Stimulated activated CD4-positive, alpha-beta T cell treated with anti-CD3 and anti-CD28 coated beads, Interleukin-4, amount 100 ng/mL, for 24 hours (primary cell): ENCODE measurements around the gene SHB.
A peak's percentile ranks its signal among the peaks of the same experiment; 100 is the strongest.

Experiments
- DNase-seq: peaks from one replicate; pipeline ENCODE4 v3.0.0-alpha.2; 2020

SHB gene

DNA sequence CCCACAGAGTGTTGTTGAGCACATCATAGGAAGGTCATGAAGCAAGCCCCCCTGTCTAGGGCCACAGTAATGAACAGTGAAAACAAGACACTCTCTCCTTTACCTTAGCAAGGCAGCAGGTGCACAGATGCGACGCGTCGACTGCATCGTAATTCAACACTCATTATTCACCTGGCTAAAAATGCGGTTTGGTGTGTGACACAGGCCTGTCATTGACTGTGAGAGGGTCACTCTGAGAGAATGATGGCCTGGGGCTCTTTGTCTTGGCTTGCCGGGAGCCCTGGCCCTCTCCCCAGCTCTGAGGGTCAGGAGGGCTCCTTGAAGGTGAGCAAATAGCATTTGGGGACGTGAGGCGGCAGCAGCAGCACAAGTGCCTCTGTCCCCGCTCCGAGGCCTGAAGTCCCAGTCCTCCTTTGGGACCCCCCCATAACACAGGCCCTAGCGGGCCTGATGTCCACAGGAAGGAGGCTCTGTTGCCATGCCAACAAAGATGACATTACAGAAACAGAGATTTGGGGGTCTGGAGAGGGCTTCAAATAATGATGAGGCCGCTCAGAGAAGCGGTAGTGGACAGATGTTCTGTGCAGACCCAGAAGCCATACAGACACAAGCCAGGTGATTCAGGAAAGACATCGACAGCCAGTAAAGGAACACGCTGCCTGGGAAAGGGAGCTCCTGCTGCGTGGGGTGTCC lies 46.7 kb downstream of the SHB start:
- DNase-seq = no peak

DNA sequence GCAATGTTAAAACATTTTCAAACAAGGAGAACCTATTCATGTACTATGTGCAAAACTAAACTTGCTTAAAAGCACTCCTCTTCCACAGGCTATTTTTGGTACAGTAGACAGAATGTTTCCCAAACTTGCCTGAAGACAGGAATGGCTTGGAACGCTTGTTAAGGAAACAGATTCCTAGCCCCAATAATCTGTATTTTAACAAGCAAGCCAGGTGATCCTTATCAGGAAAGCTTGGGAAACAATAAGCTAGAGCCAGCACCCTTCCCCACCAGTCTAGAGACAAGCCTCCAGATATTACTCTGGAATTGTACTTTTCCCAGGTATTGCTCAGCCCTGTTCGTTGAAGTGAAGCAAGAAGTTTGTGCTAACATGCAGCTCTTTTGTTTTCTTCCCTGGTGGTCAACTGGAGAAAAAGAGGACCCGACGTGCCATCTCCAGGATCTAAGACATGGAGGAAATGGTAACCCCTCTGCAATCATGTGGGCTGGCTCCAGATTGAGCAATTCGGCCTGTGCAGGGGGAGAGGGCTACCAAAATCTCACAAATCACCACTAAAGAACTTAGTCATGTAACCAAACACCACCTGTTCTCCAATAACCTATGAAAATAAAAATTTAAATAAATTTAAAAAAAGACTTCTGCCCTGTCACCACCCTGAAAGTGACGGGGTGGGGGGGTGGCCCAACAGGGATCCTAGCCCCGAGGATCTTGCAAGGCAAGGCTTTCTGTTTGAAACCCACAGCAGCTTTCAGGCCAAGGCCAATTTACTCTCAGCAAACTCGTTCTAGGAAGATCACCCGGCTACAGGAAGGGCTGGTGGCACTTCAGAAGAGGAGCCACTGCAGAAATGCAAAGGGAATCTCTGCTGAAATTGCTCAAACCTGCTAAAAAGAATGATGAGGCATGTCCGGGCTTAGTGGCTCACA lies 48.6 kb downstream of the SHB start:
- DNase-seq = no peak

DNA sequence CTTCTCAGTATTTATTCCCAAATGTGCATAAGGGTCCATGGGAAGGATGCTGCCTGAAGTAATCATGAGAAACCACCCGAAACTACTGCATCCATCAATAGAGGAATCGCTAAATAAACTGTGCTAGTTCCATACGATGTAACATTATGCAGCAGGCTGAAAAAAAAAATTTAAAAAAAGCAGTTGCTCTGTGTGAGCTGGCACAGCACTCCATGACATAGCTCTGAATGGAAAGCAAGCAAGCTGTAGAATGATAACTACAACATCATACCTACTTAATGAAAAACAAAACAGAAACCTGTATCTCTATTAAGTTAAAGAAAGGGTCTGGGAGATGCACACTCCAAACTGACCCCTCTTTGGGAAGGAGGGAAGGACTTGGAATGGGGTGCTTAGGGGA lies 49.3 kb downstream of the SHB start:
- no peak for DNase-seq

DNA sequence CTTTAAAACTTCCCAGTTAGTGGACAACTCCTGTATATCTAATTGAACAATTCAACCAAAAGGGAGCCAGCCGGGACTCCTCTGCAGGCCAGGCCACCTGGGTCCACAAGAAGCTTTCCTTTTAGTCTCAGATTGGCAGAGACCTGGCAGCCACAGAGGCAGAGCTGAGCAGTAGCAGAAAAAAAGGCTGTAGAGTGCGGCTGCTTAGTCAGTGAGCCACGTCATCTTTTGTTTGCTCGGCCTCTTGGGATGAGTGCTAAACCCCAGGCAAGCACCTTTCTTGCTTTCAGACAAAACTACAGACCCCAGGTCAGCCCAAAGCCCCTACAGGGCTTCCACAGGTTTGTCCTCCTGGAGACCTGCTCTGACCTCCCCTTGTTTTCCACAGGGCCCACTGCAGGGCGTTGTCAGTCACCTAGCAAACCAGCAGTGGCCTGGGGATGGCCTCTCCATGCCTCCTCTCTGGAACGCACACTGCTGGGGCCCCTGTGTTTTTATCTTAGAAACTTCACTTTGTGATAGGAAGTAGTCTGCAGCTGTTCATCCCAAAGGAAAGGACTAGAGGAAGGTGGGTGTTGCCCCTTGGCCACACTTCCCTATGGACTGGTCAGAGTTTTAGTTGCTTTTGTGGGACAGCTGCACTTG lies 49.9 kb downstream of the SHB start:
- no peak for DNase-seq

DNA sequence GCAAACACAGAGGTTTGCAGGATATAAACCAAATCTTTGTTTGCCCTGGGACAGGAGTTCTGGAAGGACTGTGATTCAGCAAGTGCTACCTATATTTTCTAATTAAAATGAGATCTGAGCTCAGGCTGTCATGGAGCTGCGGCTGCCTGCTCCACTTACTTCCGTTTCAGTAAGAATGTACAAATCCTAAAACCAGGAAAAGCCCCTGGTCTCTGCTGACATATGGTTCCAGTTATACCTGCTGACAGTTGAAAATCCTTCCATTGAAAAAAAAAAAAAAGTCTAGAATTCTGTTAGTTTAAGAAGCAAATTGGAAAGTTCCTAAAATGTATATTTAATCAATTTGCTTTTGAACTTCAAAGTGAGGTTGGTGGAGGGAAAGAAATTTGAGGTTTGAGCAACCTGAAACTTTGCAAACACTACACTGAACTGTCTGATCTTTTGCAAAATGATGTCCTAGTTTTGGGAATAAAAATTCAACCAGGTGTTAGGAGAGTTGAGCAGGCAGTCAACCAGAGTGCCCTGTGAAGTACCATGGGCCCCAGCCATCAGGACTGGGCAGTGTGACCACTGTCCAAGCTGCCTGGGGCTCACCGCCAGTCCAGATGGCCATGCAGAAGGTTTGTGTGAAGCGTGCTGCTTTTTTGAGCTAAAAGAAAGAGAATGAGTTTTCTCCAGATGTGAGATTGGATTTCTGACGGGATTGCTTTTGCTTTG lies 50.6 kb downstream of the SHB start:
- no peak for DNase-seq

DNA sequence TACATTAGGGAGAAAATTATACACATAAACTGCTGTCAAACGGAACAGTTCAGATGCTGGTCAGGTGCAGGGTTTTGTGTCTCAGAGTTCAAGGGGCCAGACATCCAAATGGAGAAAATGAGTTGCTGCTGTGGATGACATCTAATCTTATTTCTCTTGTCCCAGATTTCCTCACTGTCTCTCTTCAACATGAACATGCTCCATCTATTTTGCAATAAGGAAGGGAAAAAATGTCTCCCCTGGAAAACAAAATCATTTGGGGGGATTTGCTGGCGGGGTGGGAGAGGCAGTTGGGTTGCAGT lies 51.2 kb downstream of the SHB start:
- no peak for DNase-seq

DNA sequence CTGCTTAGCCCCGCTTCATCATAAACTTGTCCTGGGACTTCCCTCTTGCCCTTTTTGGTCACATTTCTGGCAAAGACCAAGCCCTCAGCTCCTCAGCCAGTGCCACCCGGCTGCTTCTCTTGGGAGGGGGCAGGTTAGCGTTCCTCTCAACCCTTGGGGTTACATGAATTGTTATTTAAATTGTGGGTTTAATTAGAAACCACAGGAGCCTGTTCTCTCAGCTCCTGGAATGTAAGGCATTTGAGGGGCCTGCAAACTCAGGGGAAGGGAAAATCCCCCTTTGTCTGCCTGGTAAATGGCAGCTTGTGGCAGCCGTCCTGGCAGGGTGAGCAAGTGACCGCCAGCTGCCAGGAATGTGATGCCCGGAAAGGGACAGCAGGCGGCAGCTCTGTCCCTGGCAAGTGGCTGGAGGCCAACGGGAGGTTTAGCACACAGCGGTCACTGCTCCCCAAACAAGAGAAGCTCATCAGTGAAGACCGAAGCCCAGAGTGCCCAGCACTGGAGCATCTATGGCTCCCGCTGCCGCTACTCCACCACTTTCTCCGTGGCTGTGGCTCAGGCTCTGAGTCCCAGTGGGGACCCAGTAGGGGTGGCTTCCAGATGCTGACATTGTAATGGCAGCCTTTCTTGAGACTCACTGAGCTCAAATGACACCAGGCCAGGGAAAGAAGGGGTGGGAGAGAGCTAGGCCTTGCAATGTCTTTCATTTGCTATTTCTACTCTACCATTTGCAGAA lies 51.7 kb downstream of the SHB start:
- no peak for DNase-seq

DNA sequence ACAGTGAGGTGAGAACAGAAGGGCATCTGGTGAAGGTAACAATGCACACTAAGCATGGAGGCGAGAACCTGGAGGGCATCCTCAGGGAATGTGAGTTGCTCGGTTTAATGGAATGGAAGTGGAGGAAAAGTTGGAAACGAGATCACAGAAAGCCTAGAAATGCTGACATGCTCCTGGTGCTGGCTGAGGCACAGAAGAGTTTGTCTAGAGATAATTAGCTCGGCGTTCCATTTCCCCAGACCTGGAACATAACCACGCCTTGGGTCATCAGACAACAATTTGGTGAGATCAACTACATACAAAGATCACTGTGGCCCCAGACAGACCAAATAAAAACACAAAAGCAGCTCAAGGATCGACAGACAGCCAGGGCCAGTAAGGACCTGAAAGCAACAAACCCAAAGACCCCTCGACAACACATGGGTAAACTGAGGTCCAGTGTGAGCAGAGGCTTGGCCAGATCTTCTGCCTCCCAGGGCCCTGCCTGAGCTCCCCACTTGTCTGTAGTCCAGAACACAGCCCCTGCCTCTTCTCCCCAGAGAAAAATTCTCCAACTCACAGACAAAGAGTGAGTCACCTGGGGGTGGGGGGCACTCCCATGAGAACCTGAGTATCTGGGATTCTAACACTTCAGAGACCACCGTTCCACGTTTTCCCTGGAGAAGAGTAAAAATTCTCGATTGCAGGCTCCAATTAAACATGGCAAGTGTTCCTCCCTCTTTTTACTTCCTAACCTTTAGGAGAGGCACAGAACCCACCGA lies 52.5 kb downstream of the SHB start:
- DNase-seq = no peak

DNA sequence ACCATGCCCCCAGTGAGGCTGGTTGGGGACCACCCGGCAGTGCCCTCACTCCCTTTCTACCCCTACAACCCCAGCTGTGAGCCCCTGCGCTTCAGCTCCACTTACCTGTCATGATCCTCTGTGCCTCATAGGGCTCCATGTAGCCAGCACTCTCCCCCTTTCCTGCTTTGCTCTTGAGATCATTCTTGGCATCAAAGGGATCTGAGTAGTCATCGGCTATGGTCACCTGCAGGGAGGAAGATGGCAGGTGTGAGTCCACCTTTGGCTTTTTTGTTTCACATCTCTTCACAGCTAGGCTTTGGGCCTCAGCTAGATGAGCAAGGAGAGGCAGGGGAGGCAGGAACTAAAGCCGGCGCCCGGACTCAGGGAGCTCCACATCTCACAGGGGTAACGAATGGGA lies 53.1 kb downstream of the SHB start:
- DNase-seq = no peak

DNA sequence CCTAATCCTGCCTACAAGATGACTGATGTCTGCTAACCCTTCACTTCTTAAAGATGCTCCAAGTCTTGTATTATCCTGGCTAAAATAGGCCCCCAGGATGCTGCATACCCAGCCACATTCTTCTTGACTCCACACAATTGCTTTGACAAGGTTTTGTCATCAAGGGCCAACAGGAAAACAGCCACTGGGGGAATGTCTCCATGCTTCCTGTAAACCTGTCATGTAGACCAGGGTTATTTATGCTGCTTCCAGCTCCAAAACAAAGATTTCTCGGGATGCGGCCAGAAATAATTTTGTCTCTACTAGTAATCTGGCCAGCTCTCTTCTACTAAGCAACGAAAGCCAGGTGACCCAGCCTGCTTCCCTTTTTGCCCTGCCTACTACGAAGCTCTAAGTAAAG lies 53.8 kb downstream of the SHB start:
- no peak for DNase-seq

DNA sequence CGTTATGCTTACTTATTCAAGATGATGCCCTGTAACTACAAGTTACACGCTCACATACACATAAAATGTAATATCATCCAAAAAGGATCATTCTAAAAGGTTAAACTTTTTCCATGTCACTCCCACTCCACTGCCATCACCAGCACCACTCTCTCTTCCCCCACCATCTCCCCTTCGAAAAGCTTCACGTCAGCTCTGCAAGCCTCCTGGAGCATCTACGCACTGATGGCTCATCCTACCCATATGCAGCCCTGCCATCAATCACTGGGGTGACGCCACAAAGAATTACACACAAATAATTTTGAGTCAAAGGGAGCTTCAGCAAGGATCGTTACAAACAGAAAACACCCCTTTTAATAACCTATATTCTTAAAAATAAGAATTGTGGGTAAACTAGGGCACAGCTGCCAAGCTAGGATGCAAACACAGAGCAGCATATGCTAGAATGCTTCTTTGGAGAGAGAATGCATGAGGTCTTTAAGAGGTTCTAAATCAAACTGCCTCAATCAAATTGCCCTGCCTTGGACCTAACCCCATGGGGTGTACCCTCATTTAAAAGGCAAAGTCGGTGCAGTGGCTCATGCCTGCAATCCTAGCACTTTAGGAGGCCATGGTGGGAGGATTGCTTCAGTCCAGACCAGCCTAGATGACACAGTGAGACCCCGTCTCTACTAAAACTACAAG lies 56.1 kb downstream of the SHB start:
- DNase-seq = no peak

DNA sequence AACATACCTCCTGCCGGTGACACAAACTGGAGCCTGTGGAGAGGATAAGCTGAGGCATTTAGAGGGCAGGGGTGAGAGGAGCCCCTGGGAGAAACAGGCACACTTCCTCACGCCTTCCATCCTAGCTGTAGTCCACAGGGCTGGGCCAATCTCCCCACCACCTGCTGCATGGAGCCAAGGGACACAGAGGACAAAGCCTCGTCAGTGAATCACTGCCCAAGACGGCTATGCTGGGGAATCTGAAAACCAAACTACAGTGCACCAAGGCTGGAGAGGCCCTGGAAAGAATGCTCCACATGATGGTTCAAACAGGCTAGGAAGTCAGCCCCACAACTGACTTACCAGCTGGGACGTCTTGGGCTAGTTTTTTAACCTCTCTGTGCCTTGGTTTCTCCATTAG lies 57.0 kb downstream of the SHB start:
- DNase-seq = no peak

DNA sequence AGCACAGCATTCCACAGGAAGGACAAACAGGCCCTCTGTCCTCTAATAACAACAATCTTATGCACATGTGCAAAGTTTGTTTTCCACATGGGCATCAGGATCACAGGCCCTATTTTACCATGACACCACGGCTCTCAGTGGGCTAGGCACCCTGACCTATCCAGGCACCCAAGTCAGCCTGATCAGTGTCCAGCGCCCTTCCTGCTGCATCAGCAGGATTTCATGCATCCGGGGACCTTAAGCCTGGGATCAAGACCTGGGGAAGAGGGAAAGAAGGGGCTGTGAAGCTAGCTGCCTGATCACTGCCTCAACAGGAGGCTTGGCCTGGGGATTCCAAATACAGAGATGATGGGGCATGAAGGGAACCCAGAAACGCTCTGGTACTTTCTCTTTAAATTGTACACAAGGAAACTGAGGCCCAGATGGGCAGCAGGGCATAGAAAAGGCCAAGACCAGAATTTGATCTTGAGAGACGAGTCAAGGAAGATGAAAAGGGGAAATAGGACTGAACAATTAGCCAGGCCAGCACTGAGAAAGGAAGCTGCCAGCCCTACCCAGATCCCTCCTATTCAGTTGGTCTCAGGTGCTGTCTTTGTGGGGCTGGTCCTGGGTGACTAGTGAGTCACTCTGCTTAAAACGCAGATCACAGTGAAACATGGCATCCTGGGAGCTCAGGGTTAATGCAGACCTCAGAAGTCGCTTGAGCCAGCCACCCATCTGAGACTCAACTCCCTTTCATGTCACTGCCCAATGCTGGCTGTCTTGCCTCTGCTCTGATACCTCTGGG lies 57.9 kb downstream of the SHB start:
- no peak for DNase-seq

DNA sequence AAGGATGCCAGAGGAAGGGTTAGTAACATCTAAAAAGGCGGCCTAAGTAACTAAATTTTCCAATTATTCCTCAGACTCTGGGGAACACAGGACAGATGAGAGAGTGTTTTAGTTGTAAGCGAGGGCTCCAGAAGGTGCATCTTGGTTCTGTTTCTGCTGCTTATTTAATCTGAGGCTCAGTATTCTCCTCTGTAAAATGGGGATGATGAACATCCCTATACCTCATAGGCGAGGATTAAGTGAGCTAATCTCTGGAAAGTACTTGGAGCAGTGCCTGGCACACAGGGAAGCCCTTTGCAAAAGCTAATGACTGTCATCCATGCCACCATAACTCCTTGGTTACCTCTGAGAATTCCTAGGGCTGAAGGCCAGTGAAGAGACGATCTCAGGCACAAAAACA lies 59.0 kb downstream of the SHB start:
- DNase-seq = no peak

DNA sequence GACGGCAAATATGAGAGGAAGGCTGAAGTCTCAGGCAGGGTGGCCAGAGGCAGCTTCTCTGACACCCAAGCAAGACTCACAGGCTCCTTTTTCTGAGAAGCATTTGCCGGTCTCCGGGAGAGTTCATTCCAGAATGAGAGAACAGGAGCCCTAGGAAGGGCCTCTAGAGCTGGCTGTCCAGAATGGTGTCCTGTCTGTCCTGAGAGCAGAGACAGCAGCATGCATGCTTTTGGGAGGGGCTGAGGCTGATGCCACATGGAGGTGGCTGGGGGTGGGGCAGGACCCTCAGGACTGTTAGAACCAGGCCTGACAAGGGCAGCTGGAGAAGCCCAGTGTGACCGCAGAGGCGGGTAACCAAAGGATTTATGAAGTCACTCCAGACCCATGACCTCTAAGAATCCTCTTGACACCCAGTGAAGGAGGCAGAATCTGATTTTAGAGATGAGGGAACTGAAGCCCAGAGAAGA lies 60.0 kb downstream of the SHB start:
- DNase-seq = no peak

DNA sequence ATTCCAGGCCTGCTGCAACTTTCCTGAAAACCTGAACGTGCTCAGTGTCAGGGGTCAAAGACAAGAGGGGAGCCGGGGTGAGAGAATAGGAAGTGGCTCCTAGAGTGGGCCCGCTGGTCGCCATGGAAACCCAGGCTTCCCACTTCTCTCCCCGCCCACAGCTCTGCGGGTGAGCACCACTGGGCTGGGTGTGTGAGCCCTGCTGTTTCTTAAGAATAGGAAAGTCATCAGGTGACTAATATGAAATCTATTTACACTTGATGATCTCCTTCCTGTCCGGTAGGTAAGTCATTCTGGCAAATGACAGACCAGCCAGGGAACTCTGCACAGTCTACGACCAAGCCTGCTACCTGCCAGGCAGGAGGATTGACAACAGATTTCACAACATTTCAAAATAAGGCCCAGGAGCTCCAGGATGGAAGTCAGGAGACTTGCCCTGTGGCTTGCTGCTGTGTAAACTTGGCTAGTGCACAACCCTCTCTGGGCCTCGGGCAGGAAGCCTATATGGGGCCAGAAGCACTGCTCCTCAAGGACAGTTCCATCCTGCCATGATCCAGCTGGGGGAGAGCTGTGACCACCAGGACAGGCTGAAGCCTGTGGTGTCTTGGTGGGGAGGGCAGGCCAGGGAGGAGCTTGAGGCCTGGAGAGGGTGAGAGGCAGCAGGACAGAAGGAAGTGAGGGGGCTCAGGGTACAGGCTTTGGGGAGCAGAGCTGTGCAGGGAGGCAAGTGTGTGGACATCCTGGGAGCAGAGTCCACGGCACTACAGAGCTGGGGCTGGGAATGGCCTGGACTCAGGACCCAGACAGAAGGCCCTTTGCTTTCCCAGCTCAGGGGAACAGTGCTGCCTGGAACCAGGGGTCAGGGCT lies 60.6 kb downstream of the SHB start:
- peak; percentile 58 for DNase-seq

DNA sequence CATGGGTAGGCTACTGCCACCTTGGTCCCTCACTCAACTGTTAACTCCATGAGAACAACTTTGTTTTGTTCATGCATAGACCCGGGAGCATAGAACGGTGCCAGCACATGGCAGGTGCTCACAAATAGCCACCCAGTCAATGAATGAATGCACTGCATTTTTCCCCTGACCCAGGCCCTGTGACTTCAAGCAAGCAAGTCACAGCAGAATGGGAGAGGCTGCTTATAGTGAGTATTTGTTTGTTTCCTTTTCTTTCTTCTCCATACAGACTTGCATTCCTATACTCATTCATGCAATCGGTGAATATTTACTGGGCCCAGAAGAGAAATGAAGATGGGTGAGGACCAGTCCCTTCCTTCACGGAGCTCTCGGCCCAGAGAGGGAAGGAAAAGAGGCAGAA lies 62.0 kb downstream of the SHB start:
- no peak for DNase-seq

DNA sequence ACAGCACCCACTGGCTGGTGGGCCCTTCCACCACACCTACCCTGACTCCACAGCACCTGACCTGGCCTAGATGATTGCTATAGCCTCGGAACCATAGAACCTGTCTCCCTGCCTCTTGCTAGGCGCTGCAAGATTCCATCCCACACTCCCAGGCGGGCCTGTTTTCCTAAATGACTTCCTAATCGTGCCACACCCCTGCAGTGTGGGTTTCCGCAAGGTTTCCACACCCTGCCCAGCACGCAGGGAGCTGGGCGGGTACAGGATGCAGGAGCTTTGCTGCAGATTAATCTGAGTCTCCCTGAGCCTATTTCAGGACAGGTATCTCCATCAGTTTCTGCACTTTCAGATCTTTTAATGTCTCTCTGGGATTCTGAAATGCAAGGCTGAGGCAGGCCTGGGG lies 62.9 kb downstream of the SHB start:
- no peak for DNase-seq

DNA sequence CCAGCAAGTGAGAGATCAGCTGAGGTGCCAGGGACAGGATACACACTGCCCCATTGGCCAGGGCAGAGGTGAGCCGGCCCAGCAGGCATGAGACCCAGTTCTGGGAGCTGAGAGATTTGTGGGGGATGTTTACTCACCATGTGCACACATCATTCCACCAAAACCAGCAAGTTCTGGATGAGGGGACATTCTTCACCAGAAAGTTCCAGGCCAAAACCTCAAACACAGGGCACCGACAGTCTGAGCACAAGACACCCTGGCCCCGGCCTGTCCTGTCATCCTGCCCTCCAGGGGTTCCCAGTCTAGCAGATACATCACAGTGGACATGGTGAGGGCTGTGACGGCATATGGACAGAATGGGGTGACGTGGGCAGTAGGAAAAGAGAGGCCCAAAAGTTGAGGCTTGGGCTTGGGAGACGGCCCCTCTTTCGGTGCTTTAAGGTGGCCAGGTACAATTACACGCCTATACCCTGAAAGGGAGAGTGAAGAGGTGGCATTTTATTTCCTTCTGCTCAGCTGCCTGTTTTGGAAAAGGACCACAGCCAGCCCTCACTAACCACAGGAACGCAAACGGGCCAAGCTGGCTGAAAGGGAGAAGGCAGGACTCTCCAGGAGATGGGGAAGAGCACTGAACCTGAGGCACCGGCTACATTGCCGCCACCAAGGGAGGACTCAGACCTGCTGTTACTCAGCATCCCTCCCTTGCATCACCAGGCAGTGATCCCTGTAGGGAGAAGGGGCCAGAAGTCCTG lies 64.0 kb downstream of the SHB start:
- no peak for DNase-seq
